ENCODE results near the gene AMIGO3.

Gene AMIGO3

DNA sequence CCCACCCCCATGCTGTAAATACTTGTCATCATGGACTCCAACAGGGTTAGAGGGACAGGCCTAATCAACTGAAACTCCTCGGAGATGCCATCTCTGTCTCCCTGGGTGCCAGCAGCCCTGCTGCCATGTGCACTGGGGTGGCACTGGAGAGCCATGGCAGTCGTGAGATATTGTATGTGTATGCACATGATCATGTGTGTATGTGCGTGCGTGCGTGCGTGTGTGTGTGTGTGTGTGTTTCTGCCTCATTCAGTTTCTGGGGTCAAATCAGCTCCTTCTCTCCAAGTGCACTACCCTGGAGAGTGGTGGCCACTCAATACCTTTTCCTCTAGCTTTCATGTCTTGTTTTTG is 48.6 kb downstream of the AMIGO3 start:
- DNase-seq (ENCODE audit: extremely low read depth in 1 of 2, low read depth in 1 of 2): no peak

DNA sequence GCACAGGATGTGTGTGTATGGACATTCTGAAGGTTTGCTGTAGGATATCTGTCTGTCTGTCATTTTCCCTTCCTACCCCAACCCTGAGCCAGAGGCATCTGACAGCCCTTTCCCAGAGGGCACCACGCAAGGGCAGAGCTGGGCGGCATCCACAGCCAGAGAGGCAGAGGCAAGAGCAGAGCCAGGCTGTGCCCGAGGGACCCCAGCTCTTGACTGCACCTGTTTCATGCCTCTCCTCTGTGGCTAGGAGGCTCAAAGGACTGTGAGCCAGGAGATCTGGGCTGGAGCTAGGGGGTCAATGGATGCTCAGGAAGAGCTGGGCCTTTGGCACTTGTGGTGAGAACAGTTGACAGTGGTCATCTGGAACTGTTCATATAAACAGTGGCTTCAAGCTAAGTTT is 50.1 kb downstream of the AMIGO3 start:
- no peak for DNase-seq (ENCODE audit: extremely low read depth in 1 of 2, low read depth in 1 of 2)

GRCh38 chr3:49668861-49669260 is 50.6 kb downstream of the AMIGO3 start:
- no peak for DNase-seq (ENCODE audit: extremely low read depth in 1 of 2, low read depth in 1 of 2)

GRCh38 chr3:49668414-49668797 is 51.1 kb downstream of the AMIGO3 start:
- no peak for DNase-seq (ENCODE audit: extremely low read depth in 1 of 2, low read depth in 1 of 2)

DNA sequence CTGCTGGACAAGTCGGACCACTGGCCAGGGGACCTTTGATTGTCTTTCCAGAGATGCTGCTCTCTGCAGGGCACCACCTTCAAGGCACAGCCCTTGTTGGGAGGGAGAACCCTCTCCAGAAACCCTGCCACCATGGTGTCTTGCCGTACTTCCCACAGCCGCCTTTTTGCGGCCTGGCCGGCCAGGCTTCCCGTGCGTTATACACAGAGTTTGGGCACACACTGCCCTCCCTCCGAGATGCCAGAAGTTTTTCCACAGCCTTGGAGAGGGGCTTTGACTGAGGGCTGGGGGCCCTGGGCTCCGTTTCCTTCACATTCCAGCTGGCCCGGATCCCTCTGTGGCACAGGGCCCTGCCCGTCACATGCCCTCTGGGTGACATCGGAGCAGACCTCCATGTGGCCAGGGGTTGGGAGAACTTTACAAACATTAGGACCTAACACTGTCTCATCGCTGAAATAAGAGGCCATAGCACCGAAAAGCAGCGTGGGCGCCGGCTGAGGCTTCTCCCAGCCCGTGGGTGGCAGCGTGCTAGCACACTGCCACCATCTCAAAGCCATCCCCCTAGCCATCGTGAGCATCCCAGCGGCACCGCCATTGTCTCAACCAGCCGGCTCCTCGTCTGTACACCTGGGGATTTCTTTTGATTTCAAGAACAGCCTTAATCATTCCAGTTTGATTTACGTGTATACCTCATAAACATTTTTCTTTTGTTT is 51.6 kb downstream of the AMIGO3 start:
- DNase-seq (ENCODE audit: extremely low read depth in 1 of 2, low read depth in 1 of 2): no peak

All from stimulated activated CD8-positive, alpha-beta memory T cell treated with anti-CD3 and anti-CD28 coated beads, Interleukin-7, amount 100 ng/mL, for 48 hours (primary cell).